Type B pancreatic cell (in vitro differentiated cells): ENCODE results near the gene PRKCI. TPM values are rescaled to one million over a fixed set of nuclear protein-coding genes. Genes with fewer than 3 reads are reported as not detected.

Experiments
- DNase-seq: peaks from one replicate; pipeline ENCODE4 v3.0.0; 2021; ENCODE audit warnings: mixed read lengths; ENCODE audit not compliant: unreplicated experiment; ENCODE audit errors: extremely low spot score
- H3K27ac Mint-ChIP-seq: 2 replicates; pipeline ENCODE4 v1.8.0; 2021; ENCODE audit warnings: mild to moderate bottlenecking, mixed read lengths
- H3K27me3 Mint-ChIP-seq: 2 replicates; pipeline ENCODE4 v1.8.0; 2021; ENCODE audit warnings: mixed read lengths
- H3K36me3 Mint-ChIP-seq: 2 replicates; pipeline ENCODE4 v1.8.0; 2021; ENCODE audit warnings: mixed read lengths
- H3K4me1 Mint-ChIP-seq: one replicate; pipeline ENCODE4 v1.8.0; 2021; ENCODE audit warnings: mixed read lengths; ENCODE audit not compliant: unreplicated experiment
- H3K4me3 Mint-ChIP-seq: 2 replicates; pipeline ENCODE4 v1.8.0; 2021; ENCODE audit warnings: mild to moderate bottlenecking, mixed read lengths
- H3K9me3 Mint-ChIP-seq: 2 replicates; pipeline ENCODE4 v1.8.0; 2021; ENCODE audit warnings: mixed read lengths
- CTCF ChIP-seq: fragments of 200-600 bp; sonication (generic); conservative IDR thresholded peaks from 2 replicates; pipeline ENCODE4 v1.5.0; 2021; ENCODE audit warnings: antibody characterized with exemption, mild to moderate bottlenecking
- total RNA-seq: library from RNA; stranded (reverse); gene quantifications from 2 replicates; pipeline ENCODE4 v1.2.1, GENCODE V29; 2021; ENCODE audit warnings: low replicate concordance

PRKCI gene
- total RNA-seq, 1 donor from 2014 or later, result 47.3 TPM

GRCh38 chr3:170244576-170244975 is 22.4 kb downstream of the PRKCI start:
- Mint-ChIP-seq H3K36me3 (peaks cover 35% of the 10 kb centered on the region), H3K27me3 (no peaks in the 10 kb centered on the region), H3K27ac (peak overlapping the region; percentile 62), H3K4me3 (no peak overlapping the region), H3K9me3 (no peaks in the 10 kb centered on the region), H3K4me1 (peaks cover 5% of the 10 kb centered on the region)
- DNase-seq, result no peak
- no peak for TF ChIP-seq CTCF

- Mint-ChIP-seq H3K4me3 (no peak overlapping the region), H3K27me3 (no peaks in the 10 kb centered on the region), H3K9me3 (no peaks in the 10 kb centered on the region), H3K4me1 (peaks cover 5% of the 10 kb centered on the region), H3K27ac (no peak overlapping the region), H3K36me3 (peaks cover 31% of the 10 kb centered on the region)
- TF ChIP-seq CTCF, result no peak
- DNase-seq, result no peak
Measured at GRCh38 chr3:170247875-170248274, 25.7 kb downstream of the PRKCI start.

GRCh38 chr3:170256597-170256996 is 34.4 kb downstream of the PRKCI start:
- Mint-ChIP-seq H3K27ac (no peak overlapping the region), H3K4me3 (no peak overlapping the region), H3K36me3 (peaks cover 40% of the 10 kb centered on the region), H3K9me3 (peaks cover 14% of the 10 kb centered on the region), H3K4me1 (no peaks in the 10 kb centered on the region), H3K27me3 (no peaks in the 10 kb centered on the region)
- no peak for TF ChIP-seq CTCF
- DNase-seq, result no peak

GRCh38 chr3:170257145-170257544 is 34.9 kb downstream of the PRKCI start:
- no peak for TF ChIP-seq CTCF
- Mint-ChIP-seq H3K4me1 (no peaks in the 10 kb centered on the region), H3K27me3 (no peaks in the 10 kb centered on the region), H3K4me3 (no peak overlapping the region), H3K9me3 (peaks cover 14% of the 10 kb centered on the region), H3K27ac (no peak overlapping the region), H3K36me3 (peaks cover 40% of the 10 kb centered on the region)
- DNase-seq, result no peak

- Mint-ChIP-seq H3K27me3 (no peaks in the 10 kb centered on the region), H3K4me1 (no peaks in the 10 kb centered on the region), H3K27ac (no peak overlapping the region), H3K4me3 (no peak overlapping the region), H3K36me3 (peaks cover 35% of the 10 kb centered on the region), H3K9me3 (peaks cover 14% of the 10 kb centered on the region)
- no peak for TF ChIP-seq CTCF
- DNase-seq, result no peak
Measured at GRCh38 chr3:170258105-170258487, 35.9 kb downstream of the PRKCI start.

- DNase-seq, result no peak
- Mint-ChIP-seq H3K36me3 (peaks cover 30% of the 10 kb centered on the region), H3K4me3 (no peak overlapping the region), H3K27me3 (no peaks in the 10 kb centered on the region), H3K4me1 (no peaks in the 10 kb centered on the region), H3K9me3 (peaks cover 6% of the 10 kb centered on the region), H3K27ac (no peak overlapping the region)
- TF ChIP-seq CTCF, result no peak
Measured at GRCh38 chr3:170259907-170260306, 37.7 kb downstream of the PRKCI start.
